ENCODE measurements around the gene PGPEP1.

DNA sequence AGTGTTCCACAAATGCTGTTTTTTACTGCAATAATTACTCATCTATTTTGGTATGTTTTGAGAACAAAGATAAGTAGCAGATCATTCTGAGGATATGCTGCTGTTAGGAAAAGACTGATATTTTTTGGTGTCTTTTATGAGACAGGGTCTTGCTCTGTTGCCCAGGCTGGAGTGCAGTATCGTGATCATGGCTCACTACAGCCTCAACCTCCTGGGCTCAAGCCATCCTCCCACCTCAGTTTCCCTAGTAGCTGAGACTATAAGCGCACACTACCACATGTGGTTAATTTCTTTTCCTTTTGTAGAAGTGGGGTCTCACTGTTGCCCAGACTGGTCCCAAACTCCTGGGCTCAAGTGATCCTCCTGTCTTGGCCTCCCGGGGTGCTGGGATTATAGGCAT, 27.0 kb upstream of the PGPEP1 start:
- TF ChIP-seq, protein P1, sequence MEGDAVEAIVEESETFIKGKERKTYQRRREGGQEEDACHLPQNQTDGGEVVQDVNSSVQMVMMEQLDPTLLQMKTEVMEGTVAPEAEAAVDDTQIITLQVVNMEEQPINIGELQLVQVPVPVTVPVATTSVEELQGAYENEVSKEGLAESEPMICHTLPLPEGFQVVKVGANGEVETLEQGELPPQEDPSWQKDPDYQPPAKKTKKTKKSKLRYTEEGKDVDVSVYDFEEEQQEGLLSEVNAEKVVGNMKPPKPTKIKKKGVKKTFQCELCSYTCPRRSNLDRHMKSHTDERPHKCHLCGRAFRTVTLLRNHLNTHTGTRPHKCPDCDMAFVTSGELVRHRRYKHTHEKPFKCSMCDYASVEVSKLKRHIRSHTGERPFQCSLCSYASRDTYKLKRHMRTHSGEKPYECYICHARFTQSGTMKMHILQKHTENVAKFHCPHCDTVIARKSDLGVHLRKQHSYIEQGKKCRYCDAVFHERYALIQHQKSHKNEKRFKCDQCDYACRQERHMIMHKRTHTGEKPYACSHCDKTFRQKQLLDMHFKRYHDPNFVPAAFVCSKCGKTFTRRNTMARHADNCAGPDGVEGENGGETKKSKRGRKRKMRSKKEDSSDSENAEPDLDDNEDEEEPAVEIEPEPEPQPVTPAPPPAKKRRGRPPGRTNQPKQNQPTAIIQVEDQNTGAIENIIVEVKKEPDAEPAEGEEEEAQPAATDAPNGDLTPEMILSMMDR (IDR thresholded peaks at IDR 0.05): no peak
- no peak for TF ChIP-seq POLR2A (IDR thresholded peaks at IDR 0.05)

All from testis (tissue), 2 donors.